SK-N-SH treated with all-trans-retinoic acid at 6 μM for 48 hours (cell line): ENCODE results near the gene PIM3.

Experiments used
- ATAC-seq: fragments of 200-7000 bp; cut with Tn5 transposase; 3 replicates; pipeline ENCODE4 v1.9.1; 2020; ENCODE audit warnings: mild to moderate bottlenecking, moderate library complexity
- ARNTL ChIP-seq: fragments of 450-650 bp; formaldehyde crosslinking; IDR thresholded peaks from 2 replicates; pipeline ENCODE4 v1.5.0; 2020; ENCODE audit warnings: low read depth, mild to moderate bottlenecking, moderate library complexity, borderline replicate concordance
- BACH2 ChIP-seq: fragments of 250-450 bp; sonication (Bioruptor Pico); IDR thresholded peaks from 2 replicates; pipeline ENCODE4 v1.9.0; 2021; ENCODE audit warnings: mild to moderate bottlenecking, borderline replicate concordance
- CREB5 ChIP-seq: fragments of 250-450 bp; sonication (Bioruptor Pico); IDR thresholded peaks from 2 replicates; pipeline ENCODE4 v1.5.1; 2020; ENCODE audit warnings: low read depth, mild to moderate bottlenecking, moderate library complexity
- CSDC2 ChIP-seq: fragments of 250-450 bp; sonication (Bioruptor Pico); IDR thresholded peaks from 2 replicates; pipeline ENCODE4 v1.5.0; 2020; ENCODE audit warnings: mild to moderate bottlenecking, moderate library complexity
- CSRNP3 ChIP-seq: fragments of 250-450 bp; sonication (Bioruptor Pico); IDR thresholded peaks from 2 replicates; pipeline ENCODE4 v1.5.1; 2021; ENCODE audit warnings: mild to moderate bottlenecking, moderate library complexity
- ESRRG ChIP-seq: fragments of 250-450 bp; sonication (Bioruptor Pico); IDR thresholded peaks from 2 replicates; pipeline ENCODE4 v1.6.1; 2021; ENCODE audit warnings: mild to moderate bottlenecking
- GLIS3 ChIP-seq: fragments of 250-450 bp; sonication (Bioruptor Pico); IDR thresholded peaks from 2 replicates; pipeline ENCODE4 v1.5.0; 2020; ENCODE audit warnings: mild to moderate bottlenecking, moderate library complexity
- ISL1 ChIP-seq: fragments of 250-450 bp; sonication (Bioruptor Pico); IDR thresholded peaks from 2 replicates; pipeline ENCODE4 v2.1.2; 2022; ENCODE audit warnings: mild to moderate bottlenecking, moderate library complexity
- OSR1 ChIP-seq: fragments of 250-450 bp; sonication (Bioruptor Pico); IDR thresholded peaks from 2 replicates; pipeline ENCODE4 v1.8.0; 2022; ENCODE audit warnings: moderate library complexity, mild to moderate bottlenecking, inconsistent platforms
- PATZ1 ChIP-seq: fragments of 250-450 bp; sonication (Bioruptor Pico); IDR thresholded peaks from 2 replicates; pipeline ENCODE4 v1.8.0; 2020; ENCODE audit warnings: mild to moderate bottlenecking, moderate library complexity, borderline replicate concordance
- PPARA ChIP-seq: fragments of 250-450 bp; sonication (Bioruptor Pico); IDR thresholded peaks from 2 replicates; pipeline ENCODE4 v1.5.0; 2020; ENCODE audit warnings: mild to moderate bottlenecking, borderline replicate concordance
- RARB ChIP-seq: fragments of 250-450 bp; sonication (Bioruptor Pico); IDR thresholded peaks from 2 replicates; pipeline ENCODE4 v1.8.0; 2021; ENCODE audit warnings: mild to moderate bottlenecking, moderate library complexity
- TCF4 ChIP-seq: fragments of 250-450 bp; sonication (Bioruptor Pico); IDR thresholded peaks from 2 replicates; pipeline ENCODE4 v1.8.0; 2021; ENCODE audit warnings: mild to moderate bottlenecking, moderate library complexity, borderline replicate concordance
- TOX ChIP-seq: fragments of 250-450 bp; sonication (Bioruptor Pico); IDR thresholded peaks from 2 replicates; pipeline ENCODE4 v1.8.0; 2021; ENCODE audit warnings: mild to moderate bottlenecking, moderate library complexity, borderline replicate concordance
- TSHZ2 ChIP-seq: fragments of 250-450 bp; sonication (Bioruptor Pico); IDR thresholded peaks from 2 replicates; pipeline ENCODE4 v1.5.0; 2020; ENCODE audit warnings: mild to moderate bottlenecking, moderate library complexity
- ZC3H10 ChIP-seq: fragments of 250-450 bp; sonication (Bioruptor Pico); IDR thresholded peaks from 2 replicates; pipeline ENCODE4 v1.5.1; 2021; ENCODE audit warnings: mild to moderate bottlenecking, moderate library complexity
- ZFP30 ChIP-seq: fragments of 450-650 bp; formaldehyde crosslinking; IDR thresholded peaks from 2 replicates; pipeline ENCODE4 v1.5.0; 2022; ENCODE audit warnings: mild to moderate bottlenecking, moderate library complexity
- ZNF565 ChIP-seq: fragments of 450-650 bp; formaldehyde crosslinking; conservative IDR thresholded peaks from 2 replicates; pipeline ENCODE4 v1.5.0; 2020; ENCODE audit warnings: low read depth, mild to moderate bottlenecking, moderate library complexity
- ZNF8 ChIP-seq: fragments of 450-650 bp; formaldehyde crosslinking; IDR thresholded peaks from 2 replicates; pipeline ENCODE4 v1.5.0; 2020; ENCODE audit warnings: mild to moderate bottlenecking, moderate library complexity

PIM3 gene

GRCh38 chr22:49950396-49950994 lies 10.1 kb upstream of the PIM3 start:
- ATAC-seq = no peak
- TF ChIP-seq TSHZ2 (CRISPR knock-in tag) (no peak), ZNF8 (CRISPR knock-in tag) (no peak), CSRNP3 (no peak), ZNF565 (CRISPR knock-in tag) (no peak), PPARA (CRISPR knock-in tag) (no peak), CREB5 (CRISPR knock-in tag) (no peak), TOX (CRISPR knock-in tag) (no peak), BACH2 (CRISPR knock-in tag) (no peak), TCF4 (no peak), OSR1 (CRISPR knock-in tag) (no peak)

GRCh38 chr22:49951000-49951677 lies 9.4 kb upstream of the PIM3 start:
- TF ChIP-seq ARNTL (CRISPR knock-in tag) (no peak), GLIS3 (CRISPR knock-in tag) (no peak), CSRNP3 (no peak), RARB (CRISPR knock-in tag) (no peak), ZFP30 (CRISPR knock-in tag) (no peak)
- ATAC-seq = no peak

GRCh38 chr22:49951678-49951985 lies 8.9 kb upstream of the PIM3 start:
- no peak; the same call in 2 of the 3 replicates for ATAC-seq
- TF ChIP-seq TOX (CRISPR knock-in tag) (no peak), ARNTL (CRISPR knock-in tag) (no peak), ZFP30 (CRISPR knock-in tag) (no peak), OSR1 (CRISPR knock-in tag) (no peak), CSRNP3 (no peak), CSDC2 (CRISPR knock-in tag) (no peak), PATZ1 (no peak), ZNF8 (CRISPR knock-in tag) (no peak), CREB5 (CRISPR knock-in tag) (no peak), TCF4 (no peak), PPARA (CRISPR knock-in tag) (no peak), GLIS3 (CRISPR knock-in tag) (no peak), ZNF565 (CRISPR knock-in tag) (no peak), ZC3H10 (CRISPR knock-in tag) (no peak), ESRRG (CRISPR knock-in tag) (no peak), ISL1 (no peak), BACH2 (CRISPR knock-in tag) (no peak), TSHZ2 (CRISPR knock-in tag) (no peak), RARB (CRISPR knock-in tag) (no peak)
